GM21381 (cell line): ENCODE data around the gene C5orf63.
"Not testable (repeated sequence)": the region's sequence is repeated elsewhere in the genome, so short reads cannot be mapped to it uniquely, and the experiment has no call there.

Experiments
- ATAC-seq: cut with Tn5 transposase; IDR thresholded peaks from one replicate; pipeline ENCODE4 v1.9.1; 2021; ENCODE audit warnings: mild to moderate bottlenecking, moderate library complexity; ENCODE audit not compliant: unreplicated experiment

C5orf63 gene

DNA sequence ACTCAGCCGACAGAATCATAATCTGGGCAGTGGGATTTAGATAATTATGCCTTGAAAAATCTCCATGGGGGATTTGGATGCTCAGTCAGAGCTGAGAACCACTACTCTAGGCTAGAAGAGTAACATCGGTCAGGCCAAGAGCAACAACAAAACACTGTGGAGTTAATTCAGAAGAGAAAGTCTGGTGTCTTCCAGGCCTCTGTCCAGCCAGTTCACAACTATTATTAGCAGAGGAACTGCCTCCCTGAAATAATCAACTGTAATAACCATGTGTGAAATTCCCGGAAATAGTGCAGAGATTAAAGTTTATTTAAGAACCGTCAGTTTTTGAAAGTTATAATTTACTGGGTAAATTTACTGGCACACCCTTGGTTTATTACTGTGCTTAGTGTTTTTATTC, 34.8 kb downstream of the C5orf63 start:
- ATAC-seq, result no peak

DNA sequence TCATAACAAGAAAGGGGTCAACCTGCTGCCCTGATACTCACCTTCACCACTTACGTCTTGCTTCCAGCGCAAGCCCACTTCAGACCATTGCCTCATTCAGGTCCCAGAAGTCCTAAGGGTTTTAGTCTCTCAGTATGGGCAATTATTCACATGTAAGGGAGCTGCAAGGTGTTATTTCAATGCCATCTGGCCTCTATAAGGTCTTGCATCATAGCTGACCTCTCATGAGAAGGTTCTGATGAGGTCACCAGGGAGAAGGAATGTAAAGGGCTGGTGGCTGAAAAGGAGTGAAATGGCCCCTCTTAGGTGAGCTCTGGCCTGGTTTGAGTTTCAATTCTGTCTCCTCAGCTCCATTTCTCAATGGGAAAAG, 41.5 kb downstream of the C5orf63 start:
- no peak for ATAC-seq

DNA sequence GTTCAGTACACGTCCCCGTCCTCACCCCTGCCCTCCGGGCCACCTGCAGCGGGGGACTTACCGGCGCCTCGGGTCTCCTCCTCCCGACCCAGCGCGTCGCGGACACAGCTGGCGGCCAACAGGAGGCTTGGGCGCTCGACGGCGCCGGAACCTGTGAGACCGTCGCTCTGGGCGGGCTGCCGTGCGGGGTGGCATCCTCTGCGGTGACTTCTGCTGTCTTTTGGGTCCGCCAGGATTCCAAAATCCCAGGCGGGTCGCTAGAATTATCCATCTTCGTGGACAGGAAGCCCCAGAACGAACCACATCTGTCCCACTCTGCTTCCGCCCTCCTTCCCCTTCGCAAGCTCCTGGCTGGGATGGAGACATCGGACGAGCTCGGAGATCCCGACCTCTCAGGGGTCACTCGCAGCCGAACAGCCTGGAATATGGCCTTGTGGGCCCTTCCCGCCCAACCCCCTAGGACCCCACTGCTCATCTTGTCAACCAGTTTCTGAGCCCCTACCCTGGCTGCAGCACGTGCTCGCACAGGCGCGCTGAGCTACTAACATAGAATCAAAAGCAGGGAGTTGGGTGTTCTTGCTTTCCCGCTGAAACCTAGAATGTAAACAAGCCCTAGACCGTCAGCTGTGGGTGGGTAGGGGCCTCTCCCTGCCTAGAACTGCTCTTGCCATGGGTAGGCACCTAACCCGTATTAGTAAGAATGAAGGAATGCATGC, 42.0 kb downstream of the C5orf63 start:
- peak; percentile 12 for ATAC-seq

DNA sequence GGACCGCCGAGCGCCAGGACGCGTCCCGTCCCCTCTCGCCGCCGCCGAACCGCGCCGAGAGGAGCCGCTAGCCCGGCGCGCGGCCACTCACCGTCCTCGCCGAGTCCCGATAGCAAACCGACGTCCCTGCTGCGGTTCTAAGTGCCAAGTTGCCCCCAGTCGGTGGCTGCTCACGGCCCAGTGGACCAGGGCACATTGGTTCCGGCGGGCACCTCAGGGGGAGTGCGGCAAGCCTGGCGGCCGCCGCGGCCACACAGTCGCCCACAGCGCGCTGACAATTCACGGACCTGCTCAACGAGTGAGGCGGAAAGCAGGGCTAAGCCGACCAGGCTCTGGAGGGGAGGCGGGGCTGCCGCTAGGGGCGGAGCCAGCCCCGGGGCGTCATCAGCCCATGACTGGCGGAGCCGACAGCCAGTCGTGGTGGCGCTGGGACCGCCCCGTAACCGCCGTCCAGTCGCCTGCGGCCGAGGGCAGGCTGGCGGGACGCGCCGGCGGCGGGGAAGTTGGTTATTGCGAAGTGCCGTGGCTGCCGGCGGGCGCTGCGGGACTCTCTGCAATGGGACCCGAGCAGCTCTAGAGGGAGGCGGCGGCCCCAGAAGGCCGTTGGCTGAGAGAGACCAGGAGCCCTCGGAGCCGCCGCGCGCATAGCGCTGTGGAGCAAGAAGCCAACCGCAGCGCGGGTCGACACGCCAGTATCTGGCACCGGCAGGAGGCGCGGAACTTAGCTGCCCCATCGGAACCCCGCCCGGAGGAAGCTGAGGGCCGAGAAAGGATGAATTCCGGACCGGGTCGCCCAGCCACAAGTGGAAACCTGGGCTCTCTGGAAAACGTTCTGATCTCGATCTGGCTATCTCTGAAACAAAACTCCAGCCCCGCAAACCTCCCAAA, 42.8 kb downstream of the C5orf63 start, which contains the start of gene MARCHF3:
Gene MARCHF3 (minus strand): TSS at position 300 of the 888 bp plus-strand sequence. CDS start 112,387 bp downstream, outside the sequence.
- ATAC-seq, result peak; percentile 95

GRCh38 chr5:127029581-127030258, 43.6 kb downstream of the C5orf63 start:
- ATAC-seq, result peak; percentile 10

GRCh38 chr5:127028822-127029457, 44.4 kb downstream of the C5orf63 start:
- no peak for ATAC-seq

GRCh38 chr5:127027539-127027938, 45.8 kb downstream of the C5orf63 start:
- ATAC-seq, result no peak

DNA sequence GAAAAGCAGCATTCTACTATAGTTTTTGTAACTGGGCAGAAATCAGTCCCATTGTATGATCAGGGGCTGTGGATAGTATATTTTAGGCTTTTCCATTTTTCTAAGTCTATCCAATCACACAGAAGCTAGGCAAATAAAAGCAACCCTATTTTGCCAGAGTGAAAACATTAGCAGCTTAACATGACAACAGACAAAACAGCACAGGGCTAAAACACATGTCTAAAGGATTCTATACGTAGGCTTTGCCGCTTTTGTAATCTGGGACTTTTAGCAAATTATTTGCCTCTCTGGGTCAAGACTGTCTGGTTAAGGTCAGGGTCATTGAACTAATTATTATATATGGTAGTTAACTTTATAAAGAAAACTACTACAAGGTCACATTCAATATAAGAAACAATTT, 47.1 kb downstream of the C5orf63 start:
- ATAC-seq, result no peak

DNA sequence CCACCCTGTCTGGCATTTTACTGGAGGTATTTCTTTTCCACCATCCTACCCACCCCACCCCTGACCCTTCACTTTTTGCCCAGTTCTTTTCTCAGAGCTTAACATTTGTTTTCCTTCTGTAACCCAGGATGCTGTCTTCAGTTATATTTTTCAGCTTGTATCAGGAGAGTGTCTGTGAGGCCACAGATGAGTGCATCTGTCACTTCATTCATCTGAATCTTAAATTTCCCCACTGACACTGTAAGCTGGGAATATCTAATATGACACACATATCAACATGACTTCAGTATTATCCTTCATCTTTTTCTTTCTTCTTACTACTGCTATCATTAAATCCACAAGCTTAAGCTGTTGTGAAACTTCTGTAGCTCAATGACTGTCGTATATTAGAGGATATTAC, 47.8 kb downstream of the C5orf63 start:
- ATAC-seq, result no peak

DNA sequence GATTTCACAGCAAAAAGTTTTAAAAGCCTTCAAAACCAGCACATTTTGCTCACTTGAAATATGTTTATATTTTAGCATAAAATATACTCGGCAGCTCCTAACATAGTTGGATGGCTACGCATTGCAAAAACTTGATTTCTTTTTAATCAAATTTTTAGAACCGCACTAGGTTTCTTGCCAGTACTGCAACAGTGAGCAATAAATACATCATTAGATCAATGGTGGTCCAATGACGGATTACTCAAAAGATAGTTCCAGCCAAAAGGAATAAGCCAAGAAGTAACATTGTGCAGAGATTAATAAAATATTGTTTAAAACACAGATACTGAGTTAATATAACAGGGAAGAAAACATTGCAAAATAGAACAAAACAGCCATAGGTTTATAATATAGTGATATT, 48.5 kb downstream of the C5orf63 start:
- ATAC-seq, result no peak

- ATAC-seq, result not testable (repeated sequence)
Measured at GRCh38 chr5:127023552-127024191, 49.6 kb downstream of the C5orf63 start.

- ATAC-seq, result no peak
Measured at GRCh38 chr5:127022846-127023245, 50.5 kb downstream of the C5orf63 start.

DNA sequence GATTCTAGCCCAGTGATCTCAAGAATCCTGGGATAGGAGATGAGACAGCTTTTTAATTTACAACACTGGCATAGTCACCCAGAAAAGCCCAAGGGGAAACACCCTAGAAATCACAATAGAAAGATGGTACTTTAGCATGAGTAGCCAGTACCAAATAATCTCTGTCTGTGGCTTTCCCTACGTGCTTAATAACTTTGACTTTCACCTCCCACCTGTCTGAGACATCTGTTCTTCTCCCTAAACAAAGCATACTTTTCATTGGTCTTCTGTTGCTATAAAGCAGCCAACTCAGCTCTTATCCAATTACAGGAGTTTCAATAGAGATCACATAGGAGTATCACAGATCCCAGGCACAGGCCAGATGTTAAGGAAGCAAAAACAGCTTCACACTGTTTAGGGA, 53.4 kb downstream of the C5orf63 start:
- peak; percentile 58 for ATAC-seq

DNA sequence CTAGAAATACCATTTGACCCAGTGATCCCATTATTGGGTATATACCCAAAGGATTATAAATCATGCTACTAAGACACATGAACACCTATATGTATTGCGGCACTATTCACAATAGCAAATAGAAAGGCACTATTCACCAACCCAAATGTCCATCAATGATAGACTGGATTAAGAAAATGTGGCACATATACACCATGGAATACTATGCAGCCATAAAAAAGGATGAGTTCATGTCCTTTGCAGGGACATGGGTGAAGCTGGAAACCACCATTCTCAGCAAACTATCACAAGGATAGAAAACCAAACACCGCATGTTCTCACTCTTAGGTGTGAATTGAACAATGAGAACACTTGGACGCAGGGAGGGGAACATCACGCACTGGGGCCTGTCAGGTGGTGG, 56.6 kb downstream of the C5orf63 start:
- ATAC-seq, result not testable (repeated sequence)

- no peak for ATAC-seq
Measured at GRCh38 chr5:127015716-127016115, 57.6 kb downstream of the C5orf63 start.

DNA sequence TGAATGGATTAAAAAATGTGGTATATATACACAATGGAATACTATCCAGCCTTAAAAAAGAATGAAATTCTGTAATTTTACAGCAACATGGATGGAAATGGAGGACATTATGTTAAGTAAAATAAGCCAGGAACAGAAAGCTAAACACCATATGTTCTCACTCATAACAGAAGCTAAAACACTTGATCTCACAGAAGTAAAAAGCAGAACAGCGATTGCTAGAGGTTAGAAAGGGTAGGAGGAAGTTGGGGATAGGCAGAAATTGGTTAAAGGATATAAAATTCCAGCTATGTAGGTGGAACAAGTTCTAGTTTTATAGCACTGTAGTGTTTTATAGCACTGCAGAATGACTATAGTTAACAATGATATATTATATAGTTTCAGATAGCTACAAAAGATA, 58.7 kb downstream of the C5orf63 start:
- ATAC-seq, result no peak

DNA sequence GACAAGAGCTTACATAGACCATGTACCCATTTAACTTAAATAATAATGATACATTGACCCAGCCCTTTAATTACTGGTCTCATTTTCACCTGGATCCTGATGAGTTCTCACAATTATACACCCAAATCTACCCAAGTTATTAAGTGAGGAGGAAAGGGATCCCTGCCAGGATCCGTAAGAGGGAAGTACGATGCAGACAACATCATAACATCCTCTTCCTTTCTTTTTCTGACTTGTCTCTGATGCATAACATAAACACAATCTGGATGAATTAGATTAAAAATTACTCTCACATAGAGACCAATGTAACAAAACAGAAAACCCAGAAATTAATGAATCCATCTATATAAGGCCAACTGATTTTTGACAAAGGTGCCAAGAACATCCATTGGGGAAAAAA, 59.9 kb downstream of the C5orf63 start:
- no peak for ATAC-seq

GRCh38 chr5:127012916-127013315, 60.4 kb downstream of the C5orf63 start:
- no peak for ATAC-seq

GRCh38 chr5:127011961-127012644, 61.2 kb downstream of the C5orf63 start:
- ATAC-seq, result peak; percentile 78

DNA sequence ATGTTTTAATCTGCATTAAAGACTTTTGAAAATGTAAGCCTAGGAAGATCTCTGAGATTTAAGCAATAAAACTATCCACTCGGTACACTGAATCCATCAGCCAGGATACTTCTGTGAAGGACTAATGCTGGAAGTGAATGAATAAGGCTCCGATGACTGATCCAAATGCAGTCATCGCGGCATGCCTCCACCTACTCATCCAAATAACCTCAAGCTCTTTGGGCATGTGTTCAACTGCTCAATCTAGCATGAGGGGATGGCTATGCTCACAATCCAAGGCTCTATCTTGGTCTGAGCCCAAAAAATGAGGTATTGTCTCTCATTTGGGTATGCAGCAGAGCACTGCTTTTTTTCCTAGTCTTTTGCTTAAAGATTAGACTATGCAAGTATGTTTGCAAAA, 62.1 kb downstream of the C5orf63 start:
- no peak for ATAC-seq
